HepG2 (cell line): ENCODE results near the gene OR9A2. TPM values are rescaled to one million over a fixed set of nuclear protein-coding genes. Genes with fewer than 3 reads are reported as not detected.

Source experiments
- ATAC-seq: fragments of 200-7000 bp; cut with Tn5 transposase; 3 replicates; pipeline ENCODE4 v1.9.1; 2020; ENCODE audit warnings: mild to moderate bottlenecking, moderate library complexity
- BruUV-seq: library from RNA; stranded (reverse); fragments of 400-500 nt; replicated peaks from 2 replicates; lab custom pipeline; 2021; lab: Mats Ljungman, UMichigan
- CTCF ChIA-PET: fragments of 300-600 bp; formaldehyde crosslinking; extraction: SDS; loops from one replicate; lab custom pipeline; 2021; ENCODE audit warnings: low total read pairs, inconsistent platforms, low intra/inter-chr PET ratio; lab: Yijun Ruan, JAX
- POLR2A ChIA-PET: fragments of 350-600 bp; sonication (Branson Sonifier 250); formaldehyde crosslinking; loops from one replicate; lab custom pipeline; 2020; ENCODE audit warnings: antibody characterized with exemption, inconsistent platforms; lab: Yijun Ruan, JAX
- DNase-seq: peaks from one replicate; pipeline ENCODE4 v3.0.0-alpha.2; 2015; ENCODE audit warnings: low spot score
- FAIRE-seq: peaks from 3 replicates; lab custom pipeline; 2011; peaks lifted over from hg19 to GRCh38; lab: Jason Lieb, UNC
- H2AFZ ChIP-seq: one replicate; pipeline ENCODE4 v1.6.1; 2011; ENCODE audit warnings: low read length, inconsistent platforms
- H3K27ac ChIP-seq: fragments of 300-600 bp; 3 replicates; pipeline ENCODE4 v1.8.0; 2011; ENCODE audit warnings: mixed run types, mild to moderate bottlenecking, mixed read lengths, low read length, inconsistent platforms; ENCODE audit not compliant: insufficient read depth; ENCODE audit errors: extremely low read length
- H3K27me3 ChIP-seq, 2 experiments: fragments of 200-600 bp in 1 of 2; 2 replicates in 1 of 2; 3 replicates in 1 of 2; pipeline versions ENCODE4 v1.6.0 to v1.8.0; 2011; ENCODE audit warnings: low read length in 2 of 2, mild to moderate bottlenecking in 2 of 2, moderate library complexity in 2 of 2, inconsistent platforms in 1 of 2; ENCODE audit not compliant: insufficient read depth in 2 of 2, control insufficient read depth in 1 of 2
- H3K36me3 ChIP-seq, 2 experiments: fragments of 200-600 bp in 1 of 2; replicated peaks in 1 of 2; 2 replicates in 1 of 2; 3 replicates in 1 of 2; pipeline versions ENCODE4 v1.5.1 to v1.8.0; 2011; ENCODE audit warnings: low read length in 2 of 2, inconsistent platforms in 1 of 2; ENCODE audit not compliant: insufficient read depth in 2 of 2, control insufficient read depth in 1 of 2
- H3K4me1 ChIP-seq: 2 replicates; pipeline ENCODE4 v1.5.1; 2012; ENCODE audit warnings: low read length, inconsistent platforms; ENCODE audit not compliant: insufficient read depth
- H3K4me2 ChIP-seq: 2 replicates; pipeline ENCODE4 v1.6.0; 2011; ENCODE audit warnings: low read depth, low read length, inconsistent platforms
- H3K4me3 ChIP-seq, 3 experiments: fragments of 200-600 bp in 1 of 3; sonication (generic), shearing (Covaris generic) in 1 of 3; replicated peaks in 1 of 3; 2 replicates each; pipeline ENCODE4 v1.5.1; 2011 to 2016; ENCODE audit warnings: low read length in 3 of 3, inconsistent platforms in 2 of 3, low read depth in 2 of 3, mild to moderate bottlenecking in 2 of 3, control low read depth in 1 of 3, mixed read lengths in 1 of 3; ENCODE audit not compliant: insufficient read depth in 1 of 3
- H3K79me2 ChIP-seq: one replicate; pipeline ENCODE4 v1.6.1; 2011; ENCODE audit warnings: low read length, inconsistent platforms; ENCODE audit not compliant: insufficient read depth
- H3K9ac ChIP-seq: 2 replicates; pipeline ENCODE4 v1.6.0; 2011; ENCODE audit warnings: mild to moderate bottlenecking, low read depth, low read length, inconsistent platforms; ENCODE audit not compliant: insufficient read depth
- H3K9me3 ChIP-seq: 2 replicates; pipeline ENCODE4 v1.5.1; 2012; ENCODE audit warnings: mild to moderate bottlenecking, low read length
- H4K20me1 ChIP-seq: 2 replicates; pipeline ENCODE4 v1.6.0; 2011; ENCODE audit warnings: inconsistent platforms, mild to moderate bottlenecking, low read length, moderate library complexity; ENCODE audit not compliant: insufficient read depth
- HNRNPUL1 ChIP-seq: fragments of 200-400 bp; formaldehyde crosslinking; IDR thresholded peaks from 2 replicates; pipeline ENCODE4 v1.6.1; 2017; ENCODE audit warnings: low read depth, mild to moderate bottlenecking, low read length, moderate library complexity
- KLF15 ChIP-seq: sonication (generic); formaldehyde crosslinking; IDR thresholded peaks from 2 replicates; pipeline ENCODE4 v1.8.1; 2023; ENCODE audit warnings: borderline replicate concordance, mild to moderate bottlenecking, inconsistent platforms, missing genetic modification reagents, mixed read lengths
- KLF6 ChIP-seq: IDR thresholded peaks from 2 replicates; pipeline ENCODE4 v1.8.0; 2016; ENCODE audit warnings: missing biosample characterization, missing genetic modification reagents
- MIER3 ChIP-seq: IDR thresholded peaks from 2 replicates; pipeline ENCODE4 v1.6.1; 2016; ENCODE audit warnings: missing compliant biosample characterization, borderline replicate concordance
- RBM39 ChIP-seq: fragments of 200-400 bp; formaldehyde crosslinking; IDR thresholded peaks from one replicate; pipeline ENCODE4 v1.6.1; 2018; ENCODE audit warnings: antibody characterized with exemption, mild to moderate bottlenecking, low read depth, low read length; ENCODE audit not compliant: poor library complexity, severe bottlenecking
- RFXAP ChIP-seq: sonication (generic); formaldehyde crosslinking; IDR thresholded peaks from 2 replicates; pipeline ENCODE4 v1.4.0; 2020; ENCODE audit warnings: missing genetic modification reagents, borderline replicate concordance
- TMF1 ChIP-seq: sonication (generic); formaldehyde crosslinking; IDR thresholded peaks from 2 replicates; pipeline ENCODE4 v1.8.1; 2022; ENCODE audit warnings: low read depth, missing genetic modification reagents
- ZFP36 ChIP-seq: fragments of 150-350 bp; IDR thresholded peaks from 2 replicates; pipeline ENCODE4 v1.6.1; 2018; ENCODE audit warnings: borderline replicate concordance, low read length, low read depth; ENCODE audit not compliant: partially characterized antibody
- ZNF724P ChIP-seq: sonication (generic); formaldehyde crosslinking; IDR thresholded peaks from 2 replicates; pipeline ENCODE4 v1.8.0; 2022; ENCODE audit warnings: missing genetic modification reagents, borderline replicate concordance
- ZNF792 ChIP-seq: IDR thresholded peaks from 2 replicates; pipeline ENCODE4 v1.6.1; 2016
- WGBS: methylation state at CpG from one replicate; pipeline ENCODE4 v1.1.6; 2017; ENCODE audit warnings: low lambda C conversion rate; 5-methylcytosine and 5-hydroxymethylcytosine counted together
- in situ Hi-C: cut with HindIII; loops from 2 replicates; pipeline ENCODE4 v1.10.0; 2017; ENCODE audit warnings: low pct_unique_long_range_greater_than_20kb; ENCODE audit not compliant: extremely low pct_ligation_motif_present
- intact Hi-C: fragments of 100-400 bp; cut with micrococcal nuclease; formaldehyde crosslinking; loops from one replicate; pipeline ENCODE4 v1.10.0; 2022; ENCODE audit not compliant: unreplicated experiment
- polyA plus RNA-seq, 8 experiments: library from polyadenylated mRNA; depleted of rRNA in 3 of 8; stranded (reverse) in 7 of 8; unstranded in 1 of 8; fragments of >200 nt; fragmentation: Illumina TruSeq in 4 of 8; extraction: Trizol in 4 of 8; gene quantifications; 2 replicates each; pipeline versions ENCODE4 v1.2.1 to v1.2.3, GENCODE V29; 2011 to 2016; ENCODE audit warnings: low read depth in 4 of 8, missing spikeins in 1 of 8, mixed read lengths in 1 of 8; ENCODE audit not compliant: insufficient read depth in 1 of 8
- total RNA-seq, 5 experiments: library from RNA; depleted of rRNA; stranded (reverse); fragments of >200 nt; fragmentation: Illumina TruSeq; extraction: Trizol; gene quantifications; 2 replicates each; pipeline ENCODE4 v1.2.3, GENCODE V29; 2016; ENCODE audit warnings: low read depth in 1 of 5
- TF ChIP-seq, protein P1 (sequence below), 2 experiments: fragments of 450-650 bp in 1 of 2; sonication (generic) in 1 of 2; formaldehyde crosslinking; IDR thresholded peaks; 2 replicates each; pipeline versions ENCODE4 v1.5.0 to v1.8.0; 2020 to 2022; ENCODE audit warnings: mild to moderate bottlenecking in 1 of 2, missing genetic modification reagents in 1 of 2
- TF ChIP-seq, protein P2 (sequence below): IDR thresholded peaks from 2 replicates; pipeline ENCODE4 v1.6.1; 2016; ENCODE audit warnings: missing compliant biosample characterization, missing genetic modification reagents, borderline replicate concordance
- TF ChIP-seq, protein P3 (sequence below): sonication (generic); formaldehyde crosslinking; IDR thresholded peaks from 2 replicates; pipeline ENCODE4 v1.4.0; 2020; ENCODE audit warnings: mild to moderate bottlenecking, missing genetic modification reagents

The OR9A2 gene
- total and polyA plus RNA-seq, 2 of the 13 experiments (the other 11 are each of a cell fraction or from before 2014, with no cell fraction given): not detected

DNA sequence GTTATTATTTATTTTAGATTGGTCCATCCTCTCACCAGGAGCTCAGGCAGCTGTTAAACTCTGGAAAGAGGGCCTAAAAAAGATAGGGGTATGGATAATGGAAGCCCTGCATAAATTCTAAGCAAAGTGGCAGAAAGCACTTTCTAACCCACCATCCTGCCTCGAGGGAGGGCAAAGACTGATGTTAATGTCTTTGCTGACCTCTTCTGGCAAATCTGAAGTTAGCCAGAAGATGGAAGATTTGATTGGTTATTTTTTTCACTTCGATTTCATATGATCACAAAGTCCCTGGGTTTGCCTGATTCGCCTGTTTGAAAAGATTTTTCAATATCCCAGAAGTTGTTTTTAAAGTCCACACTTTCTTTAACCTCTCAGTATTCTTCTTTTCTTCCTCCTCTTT lies 24.8 kb downstream of the OR9A2 start:
- Histone ChIP-seq H2AFZ (no peak overlapping the region), H4K20me1 (no peaks in the 10 kb centered on the region), H3K27ac (no peak overlapping the region), H3K36me3 (no peaks in the 10 kb centered on the region), H3K9me3 (0 out of 2 replicates have a peak, but pooled peaks cover 8% of the 10 kb centered on the region), H3K4me1 (no peaks in the 10 kb centered on the region), H3K79me2 (no peaks in the 10 kb centered on the region), H3K4me2 (no peak overlapping the region), H3K9ac (no peak overlapping the region), H3K27me3 (no peaks in the 10 kb centered on the region), H3K4me3 (no peak overlapping the region)
- 4% methylated on average over 3 of the region's 3 CpGs for WGBS
- intact Hi-C loops: loop anchor here (10.0 kb wide), 2 partner anchors 117 to 303 kb away; partner anchors contain the start of gene TRPV6
- ATAC-seq (no peak), FAIRE-seq (no peak), DNase-seq (no peak)
- ChIA-PET CTCF (interaction anchor here (1.9 kb wide), 1 partner anchor 148 kb away, joined by 6 read pairs; no protein-coding TSS in a partner anchor), POLR2A (no interaction called here)
- in situ Hi-C loops: no loop called here
- BruUV-seq: no TSS peak
- TF ChIP-seq, protein P1, sequence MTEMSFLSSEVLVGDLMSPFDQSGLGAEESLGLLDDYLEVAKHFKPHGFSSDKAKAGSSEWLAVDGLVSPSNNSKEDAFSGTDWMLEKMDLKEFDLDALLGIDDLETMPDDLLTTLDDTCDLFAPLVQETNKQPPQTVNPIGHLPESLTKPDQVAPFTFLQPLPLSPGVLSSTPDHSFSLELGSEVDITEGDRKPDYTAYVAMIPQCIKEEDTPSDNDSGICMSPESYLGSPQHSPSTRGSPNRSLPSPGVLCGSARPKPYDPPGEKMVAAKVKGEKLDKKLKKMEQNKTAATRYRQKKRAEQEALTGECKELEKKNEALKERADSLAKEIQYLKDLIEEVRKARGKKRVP (CRISPR knock-in tag; IDR thresholded peaks at IDR 0.05): no peak
- TF ChIP-seq RBM39 (no peak), TMF1 (CRISPR knock-in tag) (no peak), MIER3 (no peak), HNRNPUL1 (no peak), ZNF792 (CRISPR knock-in tag) (no peak), ZFP36 (no peak), ZNF724P (CRISPR knock-in tag) (no peak), KLF6 (CRISPR knock-in tag) (no peak), RFXAP (no peak), KLF15 (CRISPR knock-in tag) (no peak)
- TF ChIP-seq, protein P2, sequence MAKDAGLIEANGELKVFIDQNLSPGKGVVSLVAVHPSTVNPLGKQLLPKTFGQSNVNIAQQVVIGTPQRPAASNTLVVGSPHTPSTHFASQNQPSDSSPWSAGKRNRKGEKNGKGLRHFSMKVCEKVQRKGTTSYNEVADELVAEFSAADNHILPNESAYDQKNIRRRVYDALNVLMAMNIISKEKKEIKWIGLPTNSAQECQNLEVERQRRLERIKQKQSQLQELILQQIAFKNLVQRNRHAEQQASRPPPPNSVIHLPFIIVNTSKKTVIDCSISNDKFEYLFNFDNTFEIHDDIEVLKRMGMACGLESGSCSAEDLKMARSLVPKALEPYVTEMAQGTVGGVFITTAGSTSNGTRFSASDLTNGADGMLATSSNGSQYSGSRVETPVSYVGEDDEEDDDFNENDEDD (CRISPR knock-in tag): no peak
- TF ChIP-seq, protein P3, sequence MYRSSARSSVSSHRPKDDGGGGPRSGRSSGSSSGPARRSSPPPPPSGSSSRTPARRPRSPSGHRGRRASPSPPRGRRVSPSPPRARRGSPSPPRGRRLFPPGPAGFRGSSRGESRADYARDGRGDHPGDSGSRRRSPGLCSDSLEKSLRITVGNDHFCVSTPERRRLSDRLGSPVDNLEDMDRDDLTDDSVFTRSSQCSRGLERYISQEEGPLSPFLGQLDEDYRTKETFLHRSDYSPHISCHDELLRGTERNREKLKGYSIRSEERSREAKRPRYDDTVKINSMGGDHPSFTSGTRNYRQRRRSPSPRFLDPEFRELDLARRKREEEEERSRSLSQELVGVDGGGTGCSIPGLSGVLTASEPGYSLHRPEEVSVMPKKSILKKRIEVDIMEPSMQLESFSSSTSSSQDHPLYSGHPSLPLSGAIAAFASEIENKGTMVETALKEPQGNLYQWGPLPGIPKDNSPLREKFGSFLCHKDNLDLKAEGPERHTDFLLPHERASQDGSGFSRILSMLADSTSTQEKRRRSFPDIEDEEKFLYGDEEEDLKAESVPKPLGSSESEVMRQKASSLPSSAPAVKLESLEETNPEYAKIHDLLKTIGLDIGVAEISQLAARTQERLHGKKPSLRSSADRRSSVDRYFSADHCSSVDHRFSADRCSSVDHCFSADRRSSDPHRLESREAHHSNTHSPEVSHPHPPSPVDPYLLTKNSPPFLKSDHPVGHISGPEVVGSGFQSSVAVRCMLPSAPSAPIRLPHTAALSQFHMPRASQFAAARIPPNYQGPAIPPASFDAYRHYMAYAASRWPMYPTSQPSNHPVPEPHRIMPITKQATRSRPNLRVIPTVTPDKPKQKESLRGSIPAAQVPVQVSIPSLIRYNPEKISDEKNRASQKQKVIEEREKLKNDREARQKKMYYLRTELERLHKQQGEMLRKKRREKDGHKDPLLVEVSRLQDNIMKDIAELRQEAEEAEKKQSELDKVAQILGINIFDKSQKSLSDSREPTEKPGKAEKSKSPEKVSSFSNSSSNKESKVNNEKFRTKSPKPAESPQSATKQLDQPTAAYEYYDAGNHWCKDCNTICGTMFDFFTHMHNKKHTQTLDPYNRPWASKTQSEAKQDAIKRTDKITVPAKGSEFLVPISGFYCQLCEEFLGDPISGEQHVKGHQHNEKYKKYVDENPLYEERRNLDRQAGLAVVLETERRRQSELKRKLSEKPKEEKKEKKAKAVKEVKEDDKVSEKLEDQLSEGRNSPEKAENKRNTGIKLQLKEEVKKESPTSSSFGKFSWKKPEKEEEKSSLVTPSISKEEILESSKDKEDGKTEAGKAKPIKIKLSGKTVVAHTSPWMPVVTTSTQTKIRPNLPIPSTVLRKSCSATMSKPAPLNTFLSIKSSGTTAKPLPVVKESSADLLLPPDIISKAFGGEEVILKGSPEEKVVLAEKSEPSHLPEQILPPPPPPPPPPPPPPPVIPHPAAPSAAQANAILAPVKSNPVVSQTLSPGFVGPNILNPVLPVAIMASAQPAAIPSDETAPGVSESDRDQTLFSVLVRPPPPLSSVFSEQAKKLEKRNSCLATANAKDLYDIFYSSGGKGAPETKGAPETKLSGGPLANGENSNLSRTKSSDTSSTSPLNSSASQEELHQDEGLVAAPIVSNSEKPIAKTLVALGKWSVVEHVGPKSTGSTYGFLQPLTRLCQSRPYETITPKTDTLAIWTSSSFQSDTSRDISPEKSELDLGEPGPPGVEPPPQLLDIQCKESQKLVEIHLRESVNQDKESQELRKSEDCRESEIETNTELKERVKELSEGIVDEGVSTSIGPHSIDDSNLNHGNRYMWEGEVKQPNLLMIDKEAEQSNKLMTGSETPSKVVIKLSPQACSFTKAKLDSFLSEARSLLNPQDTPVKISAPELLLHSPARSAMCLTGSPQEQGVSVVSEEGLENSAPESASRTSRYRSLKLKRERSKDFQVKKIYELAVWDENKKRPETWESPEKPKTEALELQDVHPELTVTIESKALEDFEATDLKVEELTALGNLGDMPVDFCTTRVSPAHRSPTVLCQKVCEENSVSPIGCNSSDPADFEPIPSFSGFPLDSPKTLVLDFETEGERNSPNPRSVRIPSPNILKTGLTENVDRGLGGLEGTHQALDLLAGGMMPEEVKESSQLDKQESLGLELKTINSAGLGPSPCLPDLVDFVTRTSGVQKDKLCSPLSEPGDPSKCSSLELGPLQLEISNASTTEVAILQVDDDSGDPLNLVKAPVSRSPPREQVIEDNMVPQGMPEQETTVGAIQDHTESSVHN (CRISPR knock-in tag): no peak
